Renal cortical epithelial cell (primary cell): ENCODE results near the gene IQCK. TPM values are rescaled to one million over a fixed set of nuclear protein-coding genes. Genes with fewer than 3 reads are reported as not detected.

Source experiments
- DNase-seq: peaks from one replicate; pipeline ENCODE4 v3.0.0-alpha.2; 2011; ENCODE audit warnings: low read depth
- total RNA-seq: library from RNA; depleted of rRNA; stranded (reverse); fragments of >200 nt; gene quantifications from 2 replicates; pipeline ENCODE4 v1.2.3, GENCODE V29; 2014

IQCK gene
- total RNA-seq, 1 donor from 2014 or later: 37.1 TPM

GRCh38 chr16:19860166-19861041 lies 142.3 kb downstream of the IQCK start:
- DNase-seq: peak; percentile 95

- DNase-seq: no peak
Observed at GRCh38 chr16:19861133-19861532, 143.1 kb downstream of the IQCK start.

- no peak for DNase-seq
Observed at GRCh38 chr16:19861811-19862327, 143.8 kb downstream of the IQCK start.

GRCh38 chr16:19863990-19864389 lies 145.9 kb downstream of the IQCK start:
- DNase-seq: no peak

GRCh38 chr16:19864566-19864965 lies 146.5 kb downstream of the IQCK start:
- DNase-seq: no peak

GRCh38 chr16:19868421-19868820 lies 150.3 kb downstream of the IQCK start:
- DNase-seq: no peak

GRCh38 chr16:19871721-19872120 lies 153.7 kb downstream of the IQCK start:
- no peak for DNase-seq

GRCh38 chr16:19872179-19872863 lies 154.2 kb downstream of the IQCK start:
- DNase-seq: no peak

- DNase-seq: no peak
Observed at GRCh38 chr16:19872935-19873334, 154.9 kb downstream of the IQCK start.

- DNase-seq: no peak
Observed at GRCh38 chr16:19874026-19874425, 156.0 kb downstream of the IQCK start.

DNA sequence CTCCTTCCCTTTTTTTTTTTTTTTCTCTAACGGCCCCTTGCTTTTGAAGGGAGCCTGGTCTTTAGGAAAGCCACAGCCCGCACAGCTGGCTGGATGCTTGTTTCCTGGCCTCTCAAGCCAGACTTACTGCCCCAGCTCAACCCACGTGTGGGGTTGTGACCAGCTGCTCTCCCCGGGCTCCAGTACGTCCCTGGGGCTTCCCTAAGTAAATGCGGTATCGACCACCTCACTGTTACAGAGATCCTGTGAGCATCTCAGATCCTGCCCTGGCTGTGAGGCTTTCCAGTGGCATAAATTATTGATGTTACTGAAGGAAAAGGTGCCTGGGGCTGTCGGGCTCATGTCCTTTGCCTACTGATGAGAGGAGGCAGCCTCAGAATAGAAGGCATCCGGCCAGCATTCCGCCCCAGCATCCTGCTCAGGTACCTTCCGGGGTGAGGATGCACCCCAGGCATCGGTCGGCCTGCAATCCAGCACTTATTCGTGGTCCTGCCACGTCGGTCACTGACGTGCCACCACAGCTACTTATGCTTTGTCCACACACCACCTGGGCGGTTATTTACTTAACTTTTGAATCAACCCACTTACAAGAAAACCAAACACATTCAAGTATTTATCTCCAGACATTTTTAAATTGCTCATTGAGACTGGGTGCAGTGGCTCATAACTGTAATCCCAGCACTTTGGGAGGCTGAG lies 156.9 kb downstream of the IQCK start:
- DNase-seq: no peak

DNA sequence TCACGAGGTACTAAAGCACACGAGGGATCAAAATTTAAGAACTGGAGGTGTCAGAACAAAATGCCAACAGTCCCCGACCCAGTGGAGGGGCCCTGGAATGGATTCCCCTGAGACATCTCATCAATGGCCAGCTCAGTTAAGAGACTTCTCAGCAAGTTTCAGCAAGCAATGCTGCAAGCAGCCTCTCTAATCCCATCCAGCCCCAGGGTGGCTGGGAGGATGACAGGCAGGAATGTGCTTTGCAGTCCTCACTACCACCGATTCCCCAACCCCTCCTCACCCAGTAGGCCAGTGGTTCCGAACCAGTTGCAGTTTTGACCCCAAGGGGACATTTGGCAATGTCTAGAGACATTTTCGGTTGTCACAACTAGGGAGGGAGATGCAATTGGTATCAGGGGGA lies 157.8 kb downstream of the IQCK start:
- no peak for DNase-seq

DNA sequence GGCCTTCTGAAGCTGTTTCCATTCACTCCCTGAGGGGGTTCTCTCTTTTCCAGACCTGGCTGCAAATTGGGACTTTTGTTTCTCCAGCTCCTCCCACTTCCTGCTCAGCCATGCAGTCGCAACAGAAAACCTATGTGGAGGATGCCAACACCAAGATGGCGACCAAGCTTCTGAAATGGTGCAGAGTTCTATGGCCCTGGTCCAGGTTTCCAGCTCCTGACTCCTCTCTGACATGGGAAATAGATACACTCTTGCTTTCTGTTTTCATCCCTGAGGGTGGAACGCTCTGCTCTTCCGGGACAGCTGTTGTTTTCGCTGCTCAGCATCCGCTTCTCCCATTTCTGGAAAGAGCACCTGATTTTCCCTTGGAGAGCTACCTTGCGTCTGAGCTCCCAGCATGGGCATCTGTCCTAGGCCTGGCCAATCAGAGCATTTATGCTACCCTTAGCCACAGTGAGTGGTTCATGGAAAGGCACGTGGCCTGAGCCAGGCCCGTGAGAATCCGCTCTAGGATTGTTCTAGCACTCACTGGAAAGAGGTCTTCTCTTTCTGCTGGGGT lies 158.5 kb downstream of the IQCK start:
- no peak for DNase-seq

GRCh38 chr16:19878757-19879156 lies 160.7 kb downstream of the IQCK start:
- DNase-seq: no peak

GRCh38 chr16:19879241-19879792 lies 161.2 kb downstream of the IQCK start:
- DNase-seq: peak; percentile 78

GRCh38 chr16:19881028-19881427 lies 163.0 kb downstream of the IQCK start:
- no peak for DNase-seq

- DNase-seq: no peak
Observed at GRCh38 chr16:19881783-19882182, 163.7 kb downstream of the IQCK start.

DNA sequence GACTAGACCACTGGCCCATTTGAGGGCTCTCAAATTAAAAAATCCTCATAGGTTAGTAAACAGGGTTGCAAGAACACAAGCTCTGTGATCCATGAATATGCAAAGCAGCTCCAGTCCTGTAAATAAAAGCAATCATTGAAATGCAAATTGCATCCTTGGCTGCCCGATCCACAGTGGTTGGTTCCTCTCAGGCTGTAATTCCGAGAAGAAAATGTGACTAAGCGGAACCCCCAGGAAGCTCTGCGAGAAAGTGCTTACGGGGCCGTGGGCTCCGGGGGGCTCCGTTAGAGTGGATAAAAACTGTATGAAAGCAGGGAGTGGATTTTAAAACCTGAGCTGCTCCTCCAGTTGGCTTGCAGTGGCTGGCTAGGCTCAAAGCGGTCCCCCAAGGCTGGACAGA lies 164.1 kb downstream of the IQCK start:
- DNase-seq: peak; percentile 38

GRCh38 chr16:19882646-19883045 lies 164.6 kb downstream of the IQCK start:
- no peak for DNase-seq

DNA sequence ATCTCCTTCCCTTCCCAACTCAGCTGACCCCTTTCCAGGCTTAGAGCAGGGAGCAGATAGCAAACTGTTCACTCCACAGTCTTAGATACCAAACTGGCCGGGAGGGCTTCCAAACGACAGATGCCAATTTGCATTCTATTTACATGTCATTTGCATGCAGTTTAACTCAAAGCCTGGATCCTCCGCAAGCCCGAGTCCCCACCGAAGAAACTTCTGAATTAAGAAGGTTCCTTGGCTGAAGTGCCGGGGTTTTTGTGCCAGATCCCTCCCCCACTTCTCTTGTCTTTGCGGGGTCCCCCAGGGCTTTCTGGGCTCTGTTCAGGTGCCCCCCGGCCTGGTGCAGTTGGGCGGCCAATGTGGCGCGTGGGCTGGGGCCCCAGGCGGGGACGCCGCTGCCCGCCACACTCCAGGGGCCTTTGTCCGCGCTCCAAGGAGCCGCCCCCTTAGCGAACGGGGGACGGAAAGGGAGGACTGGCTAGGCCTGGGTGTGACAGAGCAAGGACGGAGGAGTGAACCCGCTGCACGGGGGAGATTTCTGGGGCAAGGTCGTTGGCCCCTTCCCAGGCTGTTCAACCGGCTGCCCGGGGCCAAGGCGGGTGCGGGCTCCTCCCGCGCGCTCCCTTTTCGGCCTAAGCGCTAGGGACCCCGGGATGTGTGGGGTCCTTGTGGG lies 165.4 kb downstream of the IQCK start:
- DNase-seq: no peak

GRCh38 chr16:19883966-19884485 lies 166.0 kb downstream of the IQCK start:
- DNase-seq: no peak
